Stimulated activated naive CD8-positive, alpha-beta T cell treated with anti-CD3 and anti-CD28 coated beads, Interleukin-15, Interleukin-2, amounts not matched to agents 100 ng/mL and 50 ng/mL, for 24 hours (primary cell): Measurements from ENCODE around the gene CACNB2.

ENCODE experiments used
- H3K27ac Mint-ChIP-seq: one replicate; pipeline ENCODE4 v1.8.0; 2021; ENCODE audit warnings: mild to moderate bottlenecking, mixed read lengths
- H3K27me3 Mint-ChIP-seq: one replicate; pipeline ENCODE4 v1.8.0; 2021; ENCODE audit warnings: mixed read lengths
- H3K36me3 Mint-ChIP-seq: one replicate; pipeline ENCODE4 v1.8.0; 2021; ENCODE audit warnings: low read depth, mixed read lengths
- H3K4me1 Mint-ChIP-seq: one replicate; pipeline ENCODE4 v1.8.0; 2021; ENCODE audit warnings: low read depth, mixed read lengths
- H3K4me3 Mint-ChIP-seq: one replicate; pipeline ENCODE4 v1.8.0; 2021; ENCODE audit warnings: mild to moderate bottlenecking, mixed read lengths
- H3K9me3 Mint-ChIP-seq: one replicate; pipeline ENCODE4 v1.8.0; 2021; ENCODE audit warnings: mixed read lengths

CACNB2 gene

GRCh38 chr10:18483516-18484186 is 343.4 kb downstream of the CACNB2 start:
- Mint-ChIP-seq H3K4me3 (no peak overlapping the region), H3K9me3 (no peaks in the 10 kb centered on the region), H3K36me3 (no peaks in the 10 kb centered on the region), H3K4me1 (no peaks in the 10 kb centered on the region), H3K27me3 (no peaks in the 10 kb centered on the region), H3K27ac (no peak overlapping the region)

GRCh38 chr10:18486438-18486837 is 346.2 kb downstream of the CACNB2 start:
- Mint-ChIP-seq H3K36me3 (no peaks in the 10 kb centered on the region), H3K27me3 (no peaks in the 10 kb centered on the region), H3K4me1 (no peaks in the 10 kb centered on the region), H3K4me3 (no peak overlapping the region), H3K27ac (no peak overlapping the region), H3K9me3 (no peaks in the 10 kb centered on the region)

GRCh38 chr10:18490755-18491154 is 350.5 kb downstream of the CACNB2 start:
- Mint-ChIP-seq H3K9me3 (peaks cover 3% of the 10 kb centered on the region), H3K27me3 (peaks cover 4% of the 10 kb centered on the region), H3K27ac (no peak overlapping the region), H3K4me1 (no peaks in the 10 kb centered on the region), H3K36me3 (no peaks in the 10 kb centered on the region), H3K4me3 (no peak overlapping the region)

GRCh38 chr10:18497806-18498369 is 357.7 kb downstream of the CACNB2 start:
- Mint-ChIP-seq H3K4me3 (no peak overlapping the region), H3K27me3 (peaks cover 4% of the 10 kb centered on the region), H3K4me1 (no peaks in the 10 kb centered on the region), H3K9me3 (no peaks in the 10 kb centered on the region), H3K27ac (no peak overlapping the region), H3K36me3 (no peaks in the 10 kb centered on the region)

- H3K27ac Mint-ChIP-seq = no peak overlapping the region
- peaks cover 5% of the 10 kb centered on the region for H3K27me3 Mint-ChIP-seq
- no peaks in the 10 kb centered on the region for H3K9me3 Mint-ChIP-seq
- no peaks in the 10 kb centered on the region for H3K4me1 Mint-ChIP-seq
- H3K4me3 Mint-ChIP-seq = no peak overlapping the region
- H3K36me3 Mint-ChIP-seq = no peaks in the 10 kb centered on the region
Observed at GRCh38 chr10:18498998-18499397, 358.8 kb downstream of the CACNB2 start.

DNA sequence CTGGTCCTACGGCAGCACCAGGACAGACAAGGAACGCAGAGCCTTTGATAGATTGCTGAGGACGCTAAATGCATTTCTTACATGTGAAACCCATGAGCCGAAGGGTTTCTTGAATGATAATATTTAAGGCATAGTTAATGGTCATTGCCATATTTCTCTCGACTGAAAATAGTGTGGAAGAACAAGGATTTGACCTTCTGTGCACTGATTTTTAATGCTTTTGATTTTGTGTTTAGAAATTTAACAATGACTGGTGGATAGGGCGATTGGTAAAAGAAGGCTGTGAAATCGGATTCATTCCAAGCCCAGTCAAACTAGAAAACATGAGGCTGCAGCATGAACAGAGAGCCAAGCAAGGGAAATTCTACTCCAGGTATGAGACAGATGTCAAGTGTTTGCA is 360.4 kb downstream of the CACNB2 start:
- H3K4me3 Mint-ChIP-seq = no peak overlapping the region
- H3K9me3 Mint-ChIP-seq = no peaks in the 10 kb centered on the region
- no peaks in the 10 kb centered on the region for H3K4me1 Mint-ChIP-seq
- H3K27ac Mint-ChIP-seq = no peak overlapping the region
- no peaks in the 10 kb centered on the region for H3K36me3 Mint-ChIP-seq
- peaks cover 11% of the 10 kb centered on the region for H3K27me3 Mint-ChIP-seq

- H3K4me1 Mint-ChIP-seq = no peaks in the 10 kb centered on the region
- H3K27me3 Mint-ChIP-seq = peaks cover 15% of the 10 kb centered on the region
- no peaks in the 10 kb centered on the region for H3K9me3 Mint-ChIP-seq
- H3K4me3 Mint-ChIP-seq = no peak overlapping the region
- H3K27ac Mint-ChIP-seq = no peak overlapping the region
- H3K36me3 Mint-ChIP-seq = no peaks in the 10 kb centered on the region
Observed at GRCh38 chr10:18501198-18501597, 361.0 kb downstream of the CACNB2 start.

- Mint-ChIP-seq H3K4me1 (no peaks in the 10 kb centered on the region), H3K4me3 (no peak overlapping the region), H3K27ac (no peak overlapping the region), H3K36me3 (no peaks in the 10 kb centered on the region), H3K27me3 (peaks cover 15% of the 10 kb centered on the region), H3K9me3 (no peaks in the 10 kb centered on the region)
Observed at GRCh38 chr10:18501629-18502028, 361.4 kb downstream of the CACNB2 start.

DNA sequence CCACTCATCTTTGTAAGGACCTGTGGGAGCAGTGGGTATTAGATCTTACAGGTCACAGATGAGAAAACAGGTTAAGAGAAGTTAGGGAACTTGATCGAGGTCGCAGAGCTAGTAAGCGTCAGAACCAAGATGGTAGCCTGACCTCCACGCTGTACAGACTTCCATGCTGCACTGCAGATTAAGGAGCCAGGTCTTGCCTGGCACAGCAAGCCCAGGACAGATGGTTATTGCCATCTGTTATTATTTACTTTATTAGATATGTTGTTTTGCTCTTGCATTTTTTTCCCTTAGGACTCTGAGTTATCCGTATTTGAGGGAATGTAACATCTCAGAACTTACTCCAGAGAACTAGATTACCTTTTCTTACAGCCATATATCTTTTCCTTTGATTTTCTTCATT is 363.9 kb downstream of the CACNB2 start:
- no peaks in the 10 kb centered on the region for H3K9me3 Mint-ChIP-seq
- H3K4me3 Mint-ChIP-seq = no peak overlapping the region
- no peak overlapping the region for H3K27ac Mint-ChIP-seq
- H3K4me1 Mint-ChIP-seq = no peaks in the 10 kb centered on the region
- H3K36me3 Mint-ChIP-seq = no peaks in the 10 kb centered on the region
- peaks cover 15% of the 10 kb centered on the region for H3K27me3 Mint-ChIP-seq

DNA sequence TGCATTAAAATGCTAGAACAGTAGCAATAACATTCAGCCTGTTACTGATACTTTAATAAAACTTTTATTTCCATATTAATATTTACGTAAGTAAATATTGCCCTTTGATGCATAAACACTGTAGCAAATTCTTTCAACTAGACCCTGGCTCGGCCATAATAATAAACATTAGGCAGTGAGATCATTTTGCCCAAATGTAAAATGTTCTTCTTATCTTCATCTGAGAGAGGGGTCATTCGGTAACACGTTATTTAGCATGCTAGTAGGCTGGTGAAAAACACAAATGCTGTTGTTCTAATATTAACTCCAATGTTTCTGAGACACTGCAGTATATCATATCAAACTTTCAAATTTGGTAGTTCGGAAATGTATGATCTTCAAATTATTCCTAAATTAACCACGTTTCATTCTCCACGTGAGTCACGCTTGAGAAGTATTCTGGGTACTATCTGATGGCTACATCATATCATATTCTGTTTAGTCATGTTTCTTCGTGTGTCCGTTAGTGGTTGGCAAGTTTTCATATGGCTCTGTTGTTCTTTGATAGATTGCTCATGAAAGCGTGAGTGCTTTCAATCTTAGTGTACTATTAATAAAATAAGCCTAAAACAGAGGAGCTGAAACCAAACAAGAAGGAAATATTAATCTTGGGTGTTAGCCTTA is 365.4 kb downstream of the CACNB2 start:
- H3K27me3 Mint-ChIP-seq = peaks cover 15% of the 10 kb centered on the region
- H3K36me3 Mint-ChIP-seq = no peaks in the 10 kb centered on the region
- no peaks in the 10 kb centered on the region for H3K4me1 Mint-ChIP-seq

DNA sequence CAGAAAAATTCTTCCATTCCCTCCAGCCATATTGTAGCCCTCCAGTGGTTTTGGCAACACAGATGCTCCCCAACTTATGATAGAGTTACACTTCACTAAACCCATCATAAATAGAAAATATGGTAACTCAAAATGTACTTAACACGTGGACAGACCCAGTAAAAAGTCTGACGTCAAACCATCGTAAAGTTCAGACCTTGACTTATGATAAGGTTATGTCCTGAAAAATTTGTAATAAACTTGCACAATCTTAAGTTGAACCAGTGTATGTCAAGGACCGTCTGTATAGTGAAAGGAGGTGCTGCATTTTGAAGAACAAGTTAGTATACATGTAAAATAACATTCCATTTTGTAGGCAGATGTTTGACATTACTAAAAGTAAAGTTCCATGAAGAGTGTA is 368.4 kb downstream of the CACNB2 start:
- Mint-ChIP-seq H3K4me3 (no peak overlapping the region), H3K27ac (no peak overlapping the region), H3K9me3 (peaks cover 9% of the 10 kb centered on the region), H3K4me1 (no peaks in the 10 kb centered on the region), H3K36me3 (peaks cover 16% of the 10 kb centered on the region), H3K27me3 (peaks cover 15% of the 10 kb centered on the region)

More for the DNA sequence above, 365.4 kb downstream of the CACNB2 start:
- Mint-ChIP-seq H3K27ac (no peak overlapping the region), H3K9me3 (no peaks in the 10 kb centered on the region), H3K4me3 (no peak overlapping the region)

- H3K27me3 Mint-ChIP-seq = no peaks in the 10 kb centered on the region
- H3K4me3 Mint-ChIP-seq = no peak overlapping the region
- H3K36me3 Mint-ChIP-seq = peaks cover 16% of the 10 kb centered on the region
- H3K4me1 Mint-ChIP-seq = no peaks in the 10 kb centered on the region
- H3K27ac Mint-ChIP-seq = no peak overlapping the region
- H3K9me3 Mint-ChIP-seq = peaks cover 17% of the 10 kb centered on the region
Observed at GRCh38 chr10:18514537-18514936, 374.3 kb downstream of the CACNB2 start.

DNA sequence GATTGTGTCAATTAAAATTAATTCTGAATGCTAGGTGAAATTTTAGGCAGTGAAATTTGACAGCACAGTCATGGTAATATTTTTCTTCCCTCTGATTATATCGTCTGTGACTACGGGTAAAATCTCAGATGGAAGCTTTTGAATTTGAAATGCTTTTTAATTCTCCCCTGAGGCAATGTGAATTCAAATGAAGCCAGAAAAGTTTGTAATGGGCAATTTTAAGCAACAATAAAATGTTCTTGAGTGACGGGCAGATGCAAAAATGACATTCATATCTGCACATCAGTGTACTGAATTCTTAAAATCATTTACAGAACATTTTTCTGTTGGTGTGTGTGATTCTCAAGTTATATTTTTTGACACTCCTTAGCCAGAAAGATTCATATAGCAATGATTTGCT is 376.6 kb downstream of the CACNB2 start:
- no peaks in the 10 kb centered on the region for H3K27me3 Mint-ChIP-seq
- no peak overlapping the region for H3K27ac Mint-ChIP-seq
- peaks cover 16% of the 10 kb centered on the region for H3K36me3 Mint-ChIP-seq
- no peaks in the 10 kb centered on the region for H3K4me1 Mint-ChIP-seq
- H3K9me3 Mint-ChIP-seq = peaks cover 29% of the 10 kb centered on the region
- H3K4me3 Mint-ChIP-seq = no peak overlapping the region

GRCh38 chr10:18523025-18523424 is 382.8 kb downstream of the CACNB2 start:
- H3K4me3 Mint-ChIP-seq = no peak overlapping the region
- H3K27me3 Mint-ChIP-seq = no peaks in the 10 kb centered on the region
- no peaks in the 10 kb centered on the region for H3K4me1 Mint-ChIP-seq
- no peak overlapping the region for H3K27ac Mint-ChIP-seq
- H3K9me3 Mint-ChIP-seq = peaks cover 20% of the 10 kb centered on the region
- no peaks in the 10 kb centered on the region for H3K36me3 Mint-ChIP-seq

DNA sequence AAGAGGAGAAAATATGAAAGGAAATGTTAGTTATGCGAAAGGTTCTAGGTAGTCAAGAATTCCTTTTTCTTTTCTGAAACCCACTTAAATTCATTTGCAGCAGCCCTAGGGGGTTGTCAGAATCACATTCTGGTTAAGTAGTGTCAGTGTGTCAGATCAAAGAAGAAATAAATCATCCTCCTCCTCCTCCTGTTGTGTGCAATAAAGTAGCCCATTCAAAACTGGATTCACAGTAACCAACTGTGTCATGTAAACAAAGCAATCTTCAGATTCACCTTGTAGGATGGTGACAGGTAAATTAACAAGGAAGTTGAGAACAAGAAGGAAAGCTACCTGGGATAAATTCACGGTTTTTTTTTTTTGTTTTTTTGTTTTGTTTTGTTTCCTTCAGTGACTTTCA is 383.6 kb downstream of the CACNB2 start:
- H3K27ac Mint-ChIP-seq = no peak overlapping the region
- H3K27me3 Mint-ChIP-seq = no peaks in the 10 kb centered on the region
- no peaks in the 10 kb centered on the region for H3K36me3 Mint-ChIP-seq
- no peak overlapping the region for H3K4me3 Mint-ChIP-seq
- H3K4me1 Mint-ChIP-seq = no peaks in the 10 kb centered on the region
- peaks cover 20% of the 10 kb centered on the region for H3K9me3 Mint-ChIP-seq
